Activated T-cell treated with anti-CD3 and anti-CD28 coated beads, Interleukin-2, amount 50 U/mL, for 4 hours (primary cell): ENCODE results near the gene CT45A1. TPM values are rescaled to one million over a fixed set of nuclear protein-coding genes. Genes with fewer than 3 reads are reported as not detected.
"Not testable (repeated sequence)": the region's sequence is repeated elsewhere in the genome, so short reads cannot be mapped to it uniquely, and the experiment has no call there.

Experiments
- ATAC-seq, 2 donors: fragments of 200-7000 bp; cut with Tn5 transposase; one replicate each; pipeline ENCODE4 v1.10.0; 2021
- DNase-seq: peaks from one replicate; pipeline ENCODE4 v3.0.0-alpha.2; 2020
- H3K27me3 Mint-ChIP-seq: one replicate; pipeline ENCODE4 v1.8.0; 2021; ENCODE audit warnings: low read depth, mixed read lengths
- H3K36me3 Mint-ChIP-seq: one replicate; pipeline ENCODE4 v1.8.0; 2022; ENCODE audit warnings: mixed read lengths; ENCODE audit not compliant: insufficient read depth
- H3K4me1 Mint-ChIP-seq: one replicate; pipeline ENCODE4 v1.8.0; 2021; ENCODE audit warnings: low read depth, mixed read lengths
- H3K4me3 Mint-ChIP-seq: one replicate; pipeline ENCODE4 v1.8.0; 2021; ENCODE audit warnings: mild to moderate bottlenecking, moderate library complexity, mixed read lengths
- H3K9me3 Mint-ChIP-seq: one replicate; pipeline ENCODE4 v1.8.0; 2021; ENCODE audit warnings: mixed read lengths
- total RNA-seq, 3 donors: library from RNA; stranded (reverse); gene quantifications; one replicate each; pipeline ENCODE4 v1.2.1, GENCODE V29; 2021

The CT45A1 gene
- total RNA-seq = not detected

GRCh38 chrX:135713183-135713689, at the start of gene CT45A1:
Gene CT45A1 (plus strand): TSS chrX:135713639. CDS start chrX:135718941, 5,302 bp downstream.
- not testable (repeated sequence) for H3K9me3 Mint-ChIP-seq

GRCh38 chrX:135672979-135673378, 40.5 kb upstream of the CT45A1 start:
- H3K4me1 Mint-ChIP-seq, H3K27me3 Mint-ChIP-seq, H3K36me3 Mint-ChIP-seq, DNase-seq, H3K9me3 Mint-ChIP-seq, ATAC-seq, H3K4me3 Mint-ChIP-seq: not testable (repeated sequence)

More at GRCh38 chrX:135713183-135713689, at the start of gene CT45A1:
- not testable (repeated sequence) for H3K4me3 Mint-ChIP-seq, H3K36me3 Mint-ChIP-seq, H3K4me1 Mint-ChIP-seq, ATAC-seq, H3K27me3 Mint-ChIP-seq, DNase-seq

- no peaks in the 10 kb centered on the region for H3K9me3 Mint-ChIP-seq
- DNase-seq = no peak
- no peak overlapping the region for H3K4me3 Mint-ChIP-seq
- no peaks in the 10 kb centered on the region for H3K4me1 Mint-ChIP-seq
- ATAC-seq = no peak
- peaks cover 2% of the 10 kb centered on the region for H3K27me3 Mint-ChIP-seq
- H3K36me3 Mint-ChIP-seq = no peaks in the 10 kb centered on the region
These were observed 25.3 kb upstream of the CT45A1 start for GRCh38 chrX:135688137-135688536.

- Mint-ChIP-seq H3K27me3 (peaks cover 3% of the 10 kb centered on the region), H3K36me3 (no peaks in the 10 kb centered on the region), H3K4me3 (no peak overlapping the region), H3K9me3 (no peaks in the 10 kb centered on the region), H3K4me1 (no peaks in the 10 kb centered on the region)
- ATAC-seq (no peak), DNase-seq (no peak)
These were observed 18.0 kb upstream of the CT45A1 start for GRCh38 chrX:135695471-135695870.

GRCh38 chrX:135697601-135698000, 15.8 kb upstream of the CT45A1 start:
- DNase-seq = no peak
- Mint-ChIP-seq H3K9me3 (no peaks in the 10 kb centered on the region), H3K4me1 (no peaks in the 10 kb centered on the region), H3K36me3 (no peaks in the 10 kb centered on the region), H3K4me3 (no peak overlapping the region), H3K27me3 (peaks cover 3% of the 10 kb centered on the region)
- no peak for ATAC-seq

- no peak for ATAC-seq
- Mint-ChIP-seq H3K4me3 (no peak overlapping the region), H3K36me3 (no peaks in the 10 kb centered on the region), H3K4me1 (no peaks in the 10 kb centered on the region), H3K9me3 (no peaks in the 10 kb centered on the region), H3K27me3 (peaks cover 3% of the 10 kb centered on the region)
- no peak for DNase-seq
These were observed 14.5 kb upstream of the CT45A1 start for GRCh38 chrX:135698924-135699323.

GRCh38 chrX:135707880-135708279, 5.6 kb upstream of the CT45A1 start:
- no peaks in the 10 kb centered on the region for H3K36me3 Mint-ChIP-seq
- H3K27me3 Mint-ChIP-seq = peaks cover 1% of the 10 kb centered on the region
- no peak overlapping the region for H3K4me3 Mint-ChIP-seq
- no peaks in the 10 kb centered on the region for H3K9me3 Mint-ChIP-seq
- ATAC-seq (peak in 1 of 2 donors; percentile 30), DNase-seq (no peak)
- no peaks in the 10 kb centered on the region for H3K4me1 Mint-ChIP-seq

GRCh38 chrX:135713795-135714194, 356 bp downstream of the CT45A1 start:
- Mint-ChIP-seq H3K4me3 (no peak overlapping the region), H3K36me3 (no peaks in the 10 kb centered on the region), H3K27me3 (peaks cover 1% of the 10 kb centered on the region), H3K4me1 (no peaks in the 10 kb centered on the region), H3K9me3 (no peaks in the 10 kb centered on the region)
- no peak for ATAC-seq
- DNase-seq = no peak

GRCh38 chrX:135734666-135735065, 21.2 kb downstream of the CT45A1 start:
- not testable (repeated sequence) for H3K36me3 Mint-ChIP-seq, ATAC-seq, H3K27me3 Mint-ChIP-seq, H3K4me3 Mint-ChIP-seq, DNase-seq, H3K9me3 Mint-ChIP-seq, H3K4me1 Mint-ChIP-seq

- ATAC-seq = no peak
- Mint-ChIP-seq H3K36me3 (no peaks in the 10 kb centered on the region), H3K4me1 (no peaks in the 10 kb centered on the region), H3K9me3 (no peaks in the 10 kb centered on the region), H3K27me3 (no peaks in the 10 kb centered on the region), H3K4me3 (no peak overlapping the region)
- no peak for DNase-seq
These were observed 24.1 kb downstream of the CT45A1 start for GRCh38 chrX:135737366-135738071.

- Mint-ChIP-seq H3K9me3 (no peaks in the 10 kb centered on the region), H3K4me3 (no peak overlapping the region), H3K4me1 (no peaks in the 10 kb centered on the region), H3K36me3 (no peaks in the 10 kb centered on the region), H3K27me3 (no peaks in the 10 kb centered on the region)
- DNase-seq (peak; percentile 19), ATAC-seq (peak; percentile 41 to 71)
These were observed 27.3 kb downstream of the CT45A1 start for GRCh38 chrX:135740681-135741149.

GRCh38 chrX:135741192-135741715, 27.8 kb downstream of the CT45A1 start:
- DNase-seq (no peak), ATAC-seq (no peak)
- Mint-ChIP-seq H3K27me3 (no peaks in the 10 kb centered on the region), H3K36me3 (no peaks in the 10 kb centered on the region), H3K4me3 (no peak overlapping the region), H3K4me1 (no peaks in the 10 kb centered on the region), H3K9me3 (no peaks in the 10 kb centered on the region)

- not testable (repeated sequence) for ATAC-seq, DNase-seq, H3K27me3 Mint-ChIP-seq
These were observed 31.3 kb downstream of the CT45A1 start for GRCh38 chrX:135744739-135745138.

GRCh38 chrX:135768091-135768490, 54.7 kb downstream of the CT45A1 start, which contains the start of gene CT45A3:
Gene CT45A3 (minus strand): TSS chrX:135768191. CDS start chrX:135764444, 3,747 bp downstream.
- not testable (repeated sequence) for H3K27me3 Mint-ChIP-seq, H3K36me3 Mint-ChIP-seq, DNase-seq, H3K4me1 Mint-ChIP-seq, H3K4me3 Mint-ChIP-seq, H3K9me3 Mint-ChIP-seq, ATAC-seq

More at GRCh38 chrX:135744739-135745138, 31.3 kb downstream of the CT45A1 start:
- H3K4me1 Mint-ChIP-seq, H3K4me3 Mint-ChIP-seq, H3K9me3 Mint-ChIP-seq, H3K36me3 Mint-ChIP-seq: not testable (repeated sequence)
